ENCODE results near the gene HGFAC. TPM values are rescaled to one million over a fixed set of nuclear protein-coding genes. Genes with fewer than 3 reads are reported as not detected.

Gene HGFAC
- total and polyA plus RNA-seq, 10 of the 15 experiments (the other 5 are each of a cell fraction or from before 2014, with no cell fraction given): 0.38 TPM; not detected in 9

- no TSS peak for BruUV-seq (replicated peaks)
These were observed 50.1 kb downstream of the HGFAC start for GRCh38 chr4:3491681-3492405.

GRCh38 chr4:3492741-3493719 lies 51.3 kb downstream of the HGFAC start:
- ChIA-PET CTCF (interaction anchor here (1.3 kb wide), 1 partner anchor 12 kb away, joined by 8 read pairs; no protein-coding TSS in a partner anchor), POLR2A (no interaction called here), SMC1A (ENCODE audit: uncharacterized antibody, unreplicated experiment) (interaction anchor here (0.8 kb wide), 1 partner anchor 12 kb away, joined by 3 read pairs; no protein-coding TSS in a partner anchor), RAD21 (ENCODE audit: unreplicated experiment) (no interaction called here)
- 74% methylated on average over 55 of the region's 55 CpGs for WGBS (ENCODE audit: insufficient coverage, insufficient replicate concordance, low lambda C conversion rate, missing lambda C conversion rate)
- TF ChIP-seq RBBP5 (conservative IDR thresholded peaks at IDR 0.05): no peak
- TF ChIP-seq IRF3 (IDR thresholded peaks at IDR 0.05): no peak
- TF ChIP-seq MYC (IDR thresholded peaks at IDR 0.05; ENCODE audit: insufficient read depth, insufficient read length, insufficient replicate concordance, low read length, severe bottlenecking): no peak
- TF ChIP-seq POU2F2 (IDR thresholded peaks at IDR 0.05; ENCODE audit: borderline replicate concordance, low read depth, low read length): no peak
- TF ChIP-seq PML (IDR thresholded peaks at IDR 0.05; ENCODE audit: low read length): no peak
- no peak for TF ChIP-seq YBX1 (IDR thresholded peaks at IDR 0.05)
- TF ChIP-seq SPI1 (IDR thresholded peaks at IDR 0.05; ENCODE audit: borderline replicate concordance, insufficient read depth, low read depth, low read length): no peak
- TF ChIP-seq PAX5 (IDR thresholded peaks at IDR 0.05; ENCODE audit: borderline replicate concordance, low read depth, low read length): no peak
- TF ChIP-seq ZZZ3 (IDR thresholded peaks at IDR 0.05; ENCODE audit: control insufficient read depth, insufficient read length, low read depth): no peak
- no peak for TF ChIP-seq POLR2AphosphoS2 (IDR thresholded peaks at IDR 0.05; ENCODE audit: low read depth, low read length)
- TF ChIP-seq KLF5 (IDR thresholded peaks at IDR 0.05; ENCODE audit: partially characterized antibody): no peak
- no peak for ATAC-seq
- Histone ChIP-seq H3K27me3 (replicated peaks in 1 of 2; ENCODE audit: control insufficient read depth in 2 of 2, insufficient read depth in 2 of 2, low read length in 1 of 2) (no peaks in the 10 kb centered on the region; a peak in 2 of 4 replicates), H3K36me3 (ENCODE audit: control insufficient read depth in 2 of 2, insufficient read depth in 2 of 2, low read length in 1 of 2) (no peaks in the 10 kb centered on the region), H3K4me2 (ENCODE audit: control insufficient read depth, insufficient read depth) (no peak overlapping the region), H3K9me3 (replicated peaks; ENCODE audit: control insufficient read depth, insufficient read depth, low read length) (no peaks in the 10 kb centered on the region), H3K4me1 (ENCODE audit: control insufficient read depth, insufficient read depth, low read length) (no peaks in the 10 kb centered on the region), H3K79me2 (ENCODE audit: control insufficient read depth, insufficient read depth, low read length) (no peaks in the 10 kb centered on the region), H3K27ac (ENCODE audit: control insufficient read depth, insufficient read depth) (no peak overlapping the region), H3K4me3 (no peak overlapping the region), H2AFZ (ENCODE audit: control insufficient read depth, low read depth, low read length) (no peak overlapping the region), H4K20me1 (ENCODE audit: control insufficient read depth, insufficient read depth) (no peaks in the 10 kb centered on the region), H3K9ac (ENCODE audit: control insufficient read depth, insufficient read depth, low read length) (no peak overlapping the region)
- in situ Hi-C loops (cut with MboI) (no loop called here), intact Hi-C loops (cut with micrococcal nuclease; ENCODE audit: unreplicated experiment) (no loop called here)
- no TSS peak for BruUV-seq (replicated peaks)
- FAIRE-seq: no peak
- DNase-seq (ENCODE audit: low read depth, low spot score): no peak

More at GRCh38 chr4:3491681-3492405, 50.1 kb downstream of the HGFAC start:
- Histone ChIP-seq H3K27me3 (replicated peaks in 1 of 2; ENCODE audit: control insufficient read depth in 2 of 2, insufficient read depth in 2 of 2, low read length in 1 of 2) (no peaks in the 10 kb centered on the region; a peak in 2 of 4 replicates), H3K36me3 (ENCODE audit: control insufficient read depth in 2 of 2, insufficient read depth in 2 of 2, low read length in 1 of 2) (no peaks in the 10 kb centered on the region), H4K20me1 (ENCODE audit: control insufficient read depth, insufficient read depth) (no peaks in the 10 kb centered on the region), H3K79me2 (ENCODE audit: control insufficient read depth, insufficient read depth, low read length) (no peaks in the 10 kb centered on the region), H3K9ac (ENCODE audit: control insufficient read depth, insufficient read depth, low read length) (no peak overlapping the region), H3K9me3 (replicated peaks; ENCODE audit: control insufficient read depth, insufficient read depth, low read length) (no peaks in the 10 kb centered on the region), H3K4me1 (ENCODE audit: control insufficient read depth, insufficient read depth, low read length) (no peaks in the 10 kb centered on the region), H3K4me3 (no peak overlapping the region), H3K27ac (ENCODE audit: control insufficient read depth, insufficient read depth) (no peak overlapping the region), H2AFZ (ENCODE audit: control insufficient read depth, low read depth, low read length) (no peak overlapping the region), H3K4me2 (ENCODE audit: control insufficient read depth, insufficient read depth) (no peak overlapping the region)
- ChIA-PET SMC1A (ENCODE audit: uncharacterized antibody, unreplicated experiment) (interaction anchor here (0.8 kb wide), 1 partner anchor 11 kb away, joined by 3 read pairs; no protein-coding TSS in a partner anchor), POLR2A (no interaction called here), RAD21 (ENCODE audit: unreplicated experiment) (no interaction called here), CTCF (interaction anchor here (1.2 kb wide), 1 partner anchor 11 kb away, joined by 5 read pairs; no protein-coding TSS in a partner anchor)
- in situ Hi-C loops (cut with MboI) (no loop called here), intact Hi-C loops (cut with micrococcal nuclease; ENCODE audit: unreplicated experiment) (no loop called here)
- ATAC-seq (no peak), DNase-seq (ENCODE audit: low read depth, low spot score) (no peak), FAIRE-seq (no peak)
- WGBS (ENCODE audit: insufficient coverage, insufficient replicate concordance, low lambda C conversion rate, missing lambda C conversion rate): 37% methylated on average over 15 of the region's 17 CpGs
- TF ChIP-seq RBBP5 (conservative IDR thresholded peaks at IDR 0.05): no peak

Data from GM12878 (cell line).